HCT116 (cell line): ENCODE results near the gene NOX1.
"Not testable (repeated sequence)": the region's sequence is repeated elsewhere in the genome, so short reads cannot be mapped to it uniquely, and the experiment has no call there.

Experiments used
- EZH2 ChIP-seq: fragments of 200-600 bp; sonication (generic); IDR thresholded peaks from 2 replicates; pipeline ENCODE4 v1.6.1; 2017; ENCODE audit warnings: antibody characterized with exemption, mixed run types
- EZH2phosphoT487 ChIP-seq: fragments of 200-600 bp; IDR thresholded peaks from 2 replicates; pipeline ENCODE4 v1.6.1; 2018; ENCODE audit warnings: antibody characterized with exemption, borderline replicate concordance
- MAX ChIP-seq: IDR thresholded peaks from 2 replicates; pipeline ENCODE4 v1.6.1; 2012
- POLR2A ChIP-seq: IDR thresholded peaks from 2 replicates; pipeline ENCODE4 v1.7.0; 2011; ENCODE audit warnings: borderline replicate concordance; ENCODE audit not compliant: insufficient read depth, insufficient read length; ENCODE audit errors: extremely low read depth
- POLR2AphosphoS5 ChIP-seq: IDR thresholded peaks from 2 replicates; pipeline ENCODE4 v1.6.1; 2011; ENCODE audit warnings: mild to moderate bottlenecking, low read depth, low read length, moderate library complexity
- SP1 ChIP-seq: IDR thresholded peaks from 2 replicates; pipeline ENCODE4 v1.6.1; 2012; ENCODE audit warnings: low read depth
- SRF ChIP-seq: IDR thresholded peaks from 2 replicates; pipeline ENCODE4 v1.6.1; 2012; ENCODE audit warnings: low read depth
- TCF7L2 ChIP-seq: IDR thresholded peaks from 2 replicates; pipeline ENCODE4 v1.7.0; 2011; ENCODE audit warnings: borderline replicate concordance, inconsistent platforms; ENCODE audit not compliant: insufficient read depth, insufficient read length; ENCODE audit errors: extremely low read depth
- YY1 ChIP-seq: IDR thresholded peaks from 2 replicates; pipeline ENCODE4 v1.6.1; 2011; ENCODE audit warnings: low read length, low read depth, moderate library complexity, mild to moderate bottlenecking; ENCODE audit not compliant: insufficient replicate concordance; ENCODE audit errors: extremely low read depth
- ZFX ChIP-seq: fragments of 450-650 bp; IDR thresholded peaks from 2 replicates; pipeline ENCODE4 v1.6.1; 2017
- TF ChIP-seq, protein P1 (sequence below), 3 experiments: fragments of 200-600 bp in 1 of 3; sonication (generic) in 1 of 3; IDR thresholded peaks in 2 of 3; conservative IDR thresholded peaks in 1 of 3; 2 replicates each; pipeline ENCODE4 v1.5.1; 2012 to 2017; ENCODE audit warnings: low read depth in 2 of 3, low read length in 2 of 3, antibody characterized with exemption in 1 of 3, borderline replicate concordance in 1 of 3, control low read depth in 1 of 3, mild to moderate bottlenecking in 1 of 3, mixed read lengths in 1 of 3, mixed run types in 1 of 3, moderate library complexity in 1 of 3; ENCODE audit not compliant: insufficient read depth in 1 of 3
- TF ChIP-seq, protein P2 (sequence below): IDR thresholded peaks from 2 replicates; pipeline ENCODE4 v1.6.1; 2012; ENCODE audit warnings: low read depth
- TF ChIP-seq, protein P3 (sequence below): IDR thresholded peaks from 2 replicates; pipeline ENCODE4 v1.6.1; 2011; ENCODE audit warnings: mild to moderate bottlenecking, low read length, moderate library complexity; ENCODE audit not compliant: insufficient replicate concordance; ENCODE audit errors: extremely low read depth

GRCh38 chrX:100808265-100808664, 65.9 kb downstream of the NOX1 start:
- TF ChIP-seq, protein P1, sequence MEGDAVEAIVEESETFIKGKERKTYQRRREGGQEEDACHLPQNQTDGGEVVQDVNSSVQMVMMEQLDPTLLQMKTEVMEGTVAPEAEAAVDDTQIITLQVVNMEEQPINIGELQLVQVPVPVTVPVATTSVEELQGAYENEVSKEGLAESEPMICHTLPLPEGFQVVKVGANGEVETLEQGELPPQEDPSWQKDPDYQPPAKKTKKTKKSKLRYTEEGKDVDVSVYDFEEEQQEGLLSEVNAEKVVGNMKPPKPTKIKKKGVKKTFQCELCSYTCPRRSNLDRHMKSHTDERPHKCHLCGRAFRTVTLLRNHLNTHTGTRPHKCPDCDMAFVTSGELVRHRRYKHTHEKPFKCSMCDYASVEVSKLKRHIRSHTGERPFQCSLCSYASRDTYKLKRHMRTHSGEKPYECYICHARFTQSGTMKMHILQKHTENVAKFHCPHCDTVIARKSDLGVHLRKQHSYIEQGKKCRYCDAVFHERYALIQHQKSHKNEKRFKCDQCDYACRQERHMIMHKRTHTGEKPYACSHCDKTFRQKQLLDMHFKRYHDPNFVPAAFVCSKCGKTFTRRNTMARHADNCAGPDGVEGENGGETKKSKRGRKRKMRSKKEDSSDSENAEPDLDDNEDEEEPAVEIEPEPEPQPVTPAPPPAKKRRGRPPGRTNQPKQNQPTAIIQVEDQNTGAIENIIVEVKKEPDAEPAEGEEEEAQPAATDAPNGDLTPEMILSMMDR (IDR thresholded peaks at IDR 0.05 in 2 of 3, conservative IDR thresholded peaks at IDR 0.05 in 1 of 3; ENCODE audit: borderline replicate concordance in 1 of 3, insufficient read depth in 1 of 3, low read depth in 2 of 3, low read length in 2 of 3), result not testable (repeated sequence)
- not testable (repeated sequence) for TF ChIP-seq SP1, POLR2AphosphoS5, ZFX, POLR2A, EZH2, EZH2phosphoT487, SRF, YY1, MAX, TCF7L2
- TF ChIP-seq, protein P2, sequence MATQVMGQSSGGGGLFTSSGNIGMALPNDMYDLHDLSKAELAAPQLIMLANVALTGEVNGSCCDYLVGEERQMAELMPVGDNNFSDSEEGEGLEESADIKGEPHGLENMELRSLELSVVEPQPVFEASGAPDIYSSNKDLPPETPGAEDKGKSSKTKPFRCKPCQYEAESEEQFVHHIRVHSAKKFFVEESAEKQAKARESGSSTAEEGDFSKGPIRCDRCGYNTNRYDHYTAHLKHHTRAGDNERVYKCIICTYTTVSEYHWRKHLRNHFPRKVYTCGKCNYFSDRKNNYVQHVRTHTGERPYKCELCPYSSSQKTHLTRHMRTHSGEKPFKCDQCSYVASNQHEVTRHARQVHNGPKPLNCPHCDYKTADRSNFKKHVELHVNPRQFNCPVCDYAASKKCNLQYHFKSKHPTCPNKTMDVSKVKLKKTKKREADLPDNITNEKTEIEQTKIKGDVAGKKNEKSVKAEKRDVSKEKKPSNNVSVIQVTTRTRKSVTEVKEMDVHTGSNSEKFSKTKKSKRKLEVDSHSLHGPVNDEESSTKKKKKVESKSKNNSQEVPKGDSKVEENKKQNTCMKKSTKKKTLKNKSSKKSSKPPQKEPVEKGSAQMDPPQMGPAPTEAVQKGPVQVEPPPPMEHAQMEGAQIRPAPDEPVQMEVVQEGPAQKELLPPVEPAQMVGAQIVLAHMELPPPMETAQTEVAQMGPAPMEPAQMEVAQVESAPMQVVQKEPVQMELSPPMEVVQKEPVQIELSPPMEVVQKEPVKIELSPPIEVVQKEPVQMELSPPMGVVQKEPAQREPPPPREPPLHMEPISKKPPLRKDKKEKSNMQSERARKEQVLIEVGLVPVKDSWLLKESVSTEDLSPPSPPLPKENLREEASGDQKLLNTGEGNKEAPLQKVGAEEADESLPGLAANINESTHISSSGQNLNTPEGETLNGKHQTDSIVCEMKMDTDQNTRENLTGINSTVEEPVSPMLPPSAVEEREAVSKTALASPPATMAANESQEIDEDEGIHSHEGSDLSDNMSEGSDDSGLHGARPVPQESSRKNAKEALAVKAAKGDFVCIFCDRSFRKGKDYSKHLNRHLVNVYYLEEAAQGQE, result not testable (repeated sequence)
- TF ChIP-seq, protein P3, sequence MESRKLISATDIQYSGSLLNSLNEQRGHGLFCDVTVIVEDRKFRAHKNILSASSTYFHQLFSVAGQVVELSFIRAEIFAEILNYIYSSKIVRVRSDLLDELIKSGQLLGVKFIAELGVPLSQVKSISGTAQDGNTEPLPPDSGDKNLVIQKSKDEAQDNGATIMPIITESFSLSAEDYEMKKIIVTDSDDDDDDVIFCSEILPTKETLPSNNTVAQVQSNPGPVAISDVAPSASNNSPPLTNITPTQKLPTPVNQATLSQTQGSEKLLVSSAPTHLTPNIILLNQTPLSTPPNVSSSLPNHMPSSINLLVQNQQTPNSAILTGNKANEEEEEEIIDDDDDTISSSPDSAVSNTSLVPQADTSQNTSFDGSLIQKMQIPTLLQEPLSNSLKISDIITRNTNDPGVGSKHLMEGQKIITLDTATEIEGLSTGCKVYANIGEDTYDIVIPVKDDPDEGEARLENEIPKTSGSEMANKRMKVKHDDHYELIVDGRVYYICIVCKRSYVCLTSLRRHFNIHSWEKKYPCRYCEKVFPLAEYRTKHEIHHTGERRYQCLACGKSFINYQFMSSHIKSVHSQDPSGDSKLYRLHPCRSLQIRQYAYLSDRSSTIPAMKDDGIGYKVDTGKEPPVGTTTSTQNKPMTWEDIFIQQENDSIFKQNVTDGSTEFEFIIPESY, result not testable (repeated sequence)
